GM19324 (cell line): ENCODE data around the gene IRAG1.

Source experiments
- ATAC-seq: cut with Tn5 transposase; IDR thresholded peaks from one replicate; pipeline ENCODE4 v1.9.1; 2021; ENCODE audit warnings: mild to moderate bottlenecking, moderate library complexity; ENCODE audit not compliant: unreplicated experiment, low FRiP score

IRAG1 gene

GRCh38 chr11:10670099-10670498, 23.5 kb downstream of the IRAG1 start:
- no peak for ATAC-seq

- ATAC-seq = no peak
Observed at GRCh38 chr11:10669258-10670033, 24.1 kb downstream of the IRAG1 start.

- no peak for ATAC-seq
Observed at GRCh38 chr11:10667521-10667885, 26.1 kb downstream of the IRAG1 start.

- ATAC-seq = no peak
Observed at GRCh38 chr11:10666556-10667520, 26.7 kb downstream of the IRAG1 start.

GRCh38 chr11:10664496-10664895, 29.1 kb downstream of the IRAG1 start:
- no peak for ATAC-seq

- no peak for ATAC-seq
Observed at GRCh38 chr11:10663990-10664389, 29.6 kb downstream of the IRAG1 start.

GRCh38 chr11:10663365-10663764, 30.2 kb downstream of the IRAG1 start:
- no peak for ATAC-seq

- ATAC-seq = no peak
Observed at GRCh38 chr11:10660323-10660722, 33.2 kb downstream of the IRAG1 start.

GRCh38 chr11:10659339-10660216, 34.0 kb downstream of the IRAG1 start:
- ATAC-seq = no peak

GRCh38 chr11:10658621-10659338, 34.8 kb downstream of the IRAG1 start:
- no peak for ATAC-seq

- ATAC-seq = peak; percentile 37
Observed at GRCh38 chr11:10657308-10658271, 36.0 kb downstream of the IRAG1 start.

GRCh38 chr11:10655943-10656576, 37.5 kb downstream of the IRAG1 start:
- no peak for ATAC-seq

GRCh38 chr11:10655227-10655626, 38.3 kb downstream of the IRAG1 start:
- no peak for ATAC-seq

GRCh38 chr11:10654811-10655150, 38.8 kb downstream of the IRAG1 start:
- no peak for ATAC-seq

GRCh38 chr11:10653946-10654810, 39.4 kb downstream of the IRAG1 start:
- no peak for ATAC-seq

- no peak for ATAC-seq
Observed at GRCh38 chr11:10653261-10653660, 40.3 kb downstream of the IRAG1 start.

GRCh38 chr11:10651656-10652361, 41.7 kb downstream of the IRAG1 start:
- no peak for ATAC-seq
